KOPT-K1 (cell line): Measurements from ENCODE around the gene SIMC1.
A peak's percentile ranks its signal among the peaks of the same experiment; 100 is the strongest.

Experiments used
- H3K27ac ChIP-seq: fragments of 200-600 bp; sonication (generic); 2 replicates; pipeline ENCODE4 v1.5.1; 2016; ENCODE audit warnings: antibody characterized with exemption, mild to moderate bottlenecking, low read depth, low read length; ENCODE audit not compliant: poor library complexity, severe bottlenecking
- H3K36me3 ChIP-seq: fragments of 200-600 bp; sonication (generic); 2 replicates; pipeline ENCODE4 v1.5.1; 2017; ENCODE audit warnings: antibody characterized with exemption, mild to moderate bottlenecking, low read length, moderate library complexity; ENCODE audit not compliant: insufficient read depth
- H3K9me3 ChIP-seq: fragments of 200-600 bp; sonication (generic); 2 replicates; pipeline ENCODE4 v1.5.1; 2017; ENCODE audit warnings: antibody characterized with exemption, low read length, mild to moderate bottlenecking; ENCODE audit not compliant: insufficient read depth, poor library complexity, severe bottlenecking

The SIMC1 gene

GRCh38 chr5:176381979-176382378, 143.8 kb downstream of the SIMC1 start:
- H3K36me3 ChIP-seq = peaks cover 73% of the 10 kb centered on the region
- H3K27ac ChIP-seq = no peak overlapping the region
- H3K9me3 ChIP-seq = no peaks in the 10 kb centered on the region

GRCh38 chr5:176382721-176383120, 144.5 kb downstream of the SIMC1 start:
- Histone ChIP-seq H3K9me3 (no peaks in the 10 kb centered on the region), H3K27ac (no peak overlapping the region), H3K36me3 (peaks cover 75% of the 10 kb centered on the region)

GRCh38 chr5:176383248-176383905, 145.2 kb downstream of the SIMC1 start:
- no peaks in the 10 kb centered on the region for H3K9me3 ChIP-seq
- H3K36me3 ChIP-seq = peaks cover 75% of the 10 kb centered on the region
- no peak overlapping the region for H3K27ac ChIP-seq

GRCh38 chr5:176383961-176384360, 145.7 kb downstream of the SIMC1 start:
- peaks cover 75% of the 10 kb centered on the region for H3K36me3 ChIP-seq

GRCh38 chr5:176384366-176384930, 146.2 kb downstream of the SIMC1 start:
- Histone ChIP-seq H3K36me3 (peaks cover 75% of the 10 kb centered on the region), H3K27ac (no peak overlapping the region)

More at GRCh38 chr5:176383961-176384360, 145.7 kb downstream of the SIMC1 start:
- H3K27ac ChIP-seq = no peak overlapping the region
- H3K9me3 ChIP-seq = no peaks in the 10 kb centered on the region

GRCh38 chr5:176384991-176385390, 146.8 kb downstream of the SIMC1 start:
- H3K27ac ChIP-seq = no peak overlapping the region
- no peaks in the 10 kb centered on the region for H3K9me3 ChIP-seq
- H3K36me3 ChIP-seq = peaks cover 73% of the 10 kb centered on the region

More at GRCh38 chr5:176384366-176384930, 146.2 kb downstream of the SIMC1 start:
- H3K9me3 ChIP-seq = no peaks in the 10 kb centered on the region

GRCh38 chr5:176386491-176386890, 148.3 kb downstream of the SIMC1 start:
- Histone ChIP-seq H3K9me3 (no peaks in the 10 kb centered on the region), H3K36me3 (peaks cover 72% of the 10 kb centered on the region), H3K27ac (no peak overlapping the region)

- peak overlapping the region; percentile 93 for H3K27ac ChIP-seq
- peaks cover 72% of the 10 kb centered on the region for H3K36me3 ChIP-seq
- H3K9me3 ChIP-seq = no peaks in the 10 kb centered on the region
These were observed 149.2 kb downstream of the SIMC1 start for GRCh38 chr5:176387384-176387925.

GRCh38 chr5:176388003-176388443, 149.8 kb downstream of the SIMC1 start:
- Histone ChIP-seq H3K27ac (peak overlapping the region; percentile 93), H3K9me3 (no peaks in the 10 kb centered on the region), H3K36me3 (peaks cover 72% of the 10 kb centered on the region)

- Histone ChIP-seq H3K9me3 (no peaks in the 10 kb centered on the region), H3K27ac (peak within 1 kb of the TSS; percentile 93), H3K36me3 (peaks cover 72% of the 10 kb centered on the region)
These were observed 150.4 kb downstream of the SIMC1 start, which contains the start of the genes HIGD2A and NOP16 for GRCh38 chr5:176388444-176389134. Gene HIGD2A, plus strand, starts transcription at chr5:176388751. Its CDS starts 69 bp downstream, at chr5:176388820. Gene NOP16, minus strand, starts transcription at chr5:176388598. Its CDS starts 59 bp downstream, at chr5:176388539.

- H3K27ac ChIP-seq = peak overlapping the region; percentile 93
- no peaks in the 10 kb centered on the region for H3K9me3 ChIP-seq
- H3K36me3 ChIP-seq = peaks cover 69% of the 10 kb centered on the region
These were observed 151.2 kb downstream of the SIMC1 start for GRCh38 chr5:176389135-176390123.

GRCh38 chr5:176391479-176391878, 153.3 kb downstream of the SIMC1 start:
- no peaks in the 10 kb centered on the region for H3K9me3 ChIP-seq
- H3K36me3 ChIP-seq = peaks cover 56% of the 10 kb centered on the region
- no peak overlapping the region for H3K27ac ChIP-seq

GRCh38 chr5:176391999-176392398, 153.8 kb downstream of the SIMC1 start:
- H3K27ac ChIP-seq = no peak overlapping the region
- peaks cover 51% of the 10 kb centered on the region for H3K36me3 ChIP-seq
- H3K9me3 ChIP-seq = no peaks in the 10 kb centered on the region

GRCh38 chr5:176392526-176392925, 154.3 kb downstream of the SIMC1 start:
- Histone ChIP-seq H3K27ac (no peak overlapping the region), H3K36me3 (peaks cover 49% of the 10 kb centered on the region), H3K9me3 (no peaks in the 10 kb centered on the region)
